ENCODE results near the gene OR10Z1. TPM values are rescaled to one million over a fixed set of nuclear protein-coding genes. Genes with fewer than 3 reads are reported as not detected.

The OR10Z1 gene
- total RNA-seq, 1 experiment from 2014 or later: not detected

DNA sequence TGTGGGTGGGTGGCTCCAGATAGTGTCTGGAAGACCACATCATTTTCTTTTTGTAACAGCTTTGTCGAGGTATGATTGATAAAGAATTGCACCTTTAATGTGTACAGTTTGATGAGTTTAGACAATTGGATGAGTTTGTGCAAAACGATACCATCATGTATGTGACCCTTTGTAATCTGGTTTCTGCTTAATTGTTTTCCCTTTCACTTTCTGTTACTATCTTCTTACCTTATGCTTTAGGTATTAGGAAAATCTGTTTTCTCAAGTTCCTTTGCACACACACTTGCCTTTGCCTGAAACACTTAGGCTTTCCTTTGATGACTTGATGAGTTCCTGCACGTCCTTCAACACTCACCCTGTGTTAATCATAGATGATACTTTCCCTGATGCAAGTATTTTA is 6.8 kb downstream of the OR10Z1 start:
- ChIA-PET POLR2A (no interaction called here), CTCF (no interaction called here)
- DNase-seq (ENCODE audit: low read depth, low spot score): no peak
- in situ Hi-C loops (cut with HindIII; ENCODE audit: low pct_unique_long_range_greater_than_20kb, low sequenced_read_pairs): no loop called here
- ATAC-seq: no peak
- no peaks in the 10 kb centered on the region for H3K4me1 ChIP-seq (ENCODE audit: control insufficient read depth, insufficient read depth, low read length)
- intact Hi-C loops (cut with micrococcal nuclease; ENCODE audit: unreplicated experiment): no loop called here
- H3K27ac ChIP-seq (ENCODE audit: low read length): no peak overlapping the region
- no TSS peak for BruUV-seq (replicated peaks)
- no peaks in the 10 kb centered on the region for H3K27me3 ChIP-seq (ENCODE audit: control insufficient read depth, insufficient read depth, low read length)
- TF ChIP-seq POLR2AphosphoS5 (IDR thresholded peaks at IDR 0.05; ENCODE audit: low read depth, low read length) (no peak), TCF7L2 (IDR thresholded peaks at IDR 0.05; ENCODE audit: low read depth, low read length) (no peak), SIN3A (IDR thresholded peaks at IDR 0.05; ENCODE audit: borderline replicate concordance, insufficient read depth, low read depth, low read length) (no peak)
- TF ChIP-seq, protein P1, sequence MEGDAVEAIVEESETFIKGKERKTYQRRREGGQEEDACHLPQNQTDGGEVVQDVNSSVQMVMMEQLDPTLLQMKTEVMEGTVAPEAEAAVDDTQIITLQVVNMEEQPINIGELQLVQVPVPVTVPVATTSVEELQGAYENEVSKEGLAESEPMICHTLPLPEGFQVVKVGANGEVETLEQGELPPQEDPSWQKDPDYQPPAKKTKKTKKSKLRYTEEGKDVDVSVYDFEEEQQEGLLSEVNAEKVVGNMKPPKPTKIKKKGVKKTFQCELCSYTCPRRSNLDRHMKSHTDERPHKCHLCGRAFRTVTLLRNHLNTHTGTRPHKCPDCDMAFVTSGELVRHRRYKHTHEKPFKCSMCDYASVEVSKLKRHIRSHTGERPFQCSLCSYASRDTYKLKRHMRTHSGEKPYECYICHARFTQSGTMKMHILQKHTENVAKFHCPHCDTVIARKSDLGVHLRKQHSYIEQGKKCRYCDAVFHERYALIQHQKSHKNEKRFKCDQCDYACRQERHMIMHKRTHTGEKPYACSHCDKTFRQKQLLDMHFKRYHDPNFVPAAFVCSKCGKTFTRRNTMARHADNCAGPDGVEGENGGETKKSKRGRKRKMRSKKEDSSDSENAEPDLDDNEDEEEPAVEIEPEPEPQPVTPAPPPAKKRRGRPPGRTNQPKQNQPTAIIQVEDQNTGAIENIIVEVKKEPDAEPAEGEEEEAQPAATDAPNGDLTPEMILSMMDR (IDR thresholded peaks at IDR 0.05): no peak
- TF ChIP-seq, protein P2, sequence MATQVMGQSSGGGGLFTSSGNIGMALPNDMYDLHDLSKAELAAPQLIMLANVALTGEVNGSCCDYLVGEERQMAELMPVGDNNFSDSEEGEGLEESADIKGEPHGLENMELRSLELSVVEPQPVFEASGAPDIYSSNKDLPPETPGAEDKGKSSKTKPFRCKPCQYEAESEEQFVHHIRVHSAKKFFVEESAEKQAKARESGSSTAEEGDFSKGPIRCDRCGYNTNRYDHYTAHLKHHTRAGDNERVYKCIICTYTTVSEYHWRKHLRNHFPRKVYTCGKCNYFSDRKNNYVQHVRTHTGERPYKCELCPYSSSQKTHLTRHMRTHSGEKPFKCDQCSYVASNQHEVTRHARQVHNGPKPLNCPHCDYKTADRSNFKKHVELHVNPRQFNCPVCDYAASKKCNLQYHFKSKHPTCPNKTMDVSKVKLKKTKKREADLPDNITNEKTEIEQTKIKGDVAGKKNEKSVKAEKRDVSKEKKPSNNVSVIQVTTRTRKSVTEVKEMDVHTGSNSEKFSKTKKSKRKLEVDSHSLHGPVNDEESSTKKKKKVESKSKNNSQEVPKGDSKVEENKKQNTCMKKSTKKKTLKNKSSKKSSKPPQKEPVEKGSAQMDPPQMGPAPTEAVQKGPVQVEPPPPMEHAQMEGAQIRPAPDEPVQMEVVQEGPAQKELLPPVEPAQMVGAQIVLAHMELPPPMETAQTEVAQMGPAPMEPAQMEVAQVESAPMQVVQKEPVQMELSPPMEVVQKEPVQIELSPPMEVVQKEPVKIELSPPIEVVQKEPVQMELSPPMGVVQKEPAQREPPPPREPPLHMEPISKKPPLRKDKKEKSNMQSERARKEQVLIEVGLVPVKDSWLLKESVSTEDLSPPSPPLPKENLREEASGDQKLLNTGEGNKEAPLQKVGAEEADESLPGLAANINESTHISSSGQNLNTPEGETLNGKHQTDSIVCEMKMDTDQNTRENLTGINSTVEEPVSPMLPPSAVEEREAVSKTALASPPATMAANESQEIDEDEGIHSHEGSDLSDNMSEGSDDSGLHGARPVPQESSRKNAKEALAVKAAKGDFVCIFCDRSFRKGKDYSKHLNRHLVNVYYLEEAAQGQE (IDR thresholded peaks at IDR 0.05; ENCODE audit: insufficient read depth in 1 of 2, low read depth in 2 of 2, low read length in 1 of 2): no peak
- no peak overlapping the region for H3K4me3 ChIP-seq (ENCODE audit: low read depth in 2 of 2, low read length in 2 of 2)
- no peaks in the 10 kb centered on the region for H3K36me3 ChIP-seq (ENCODE audit: control insufficient read depth, insufficient read depth, low read length)
- no peaks in the 10 kb centered on the region for H3K9me3 ChIP-seq (ENCODE audit: control insufficient read depth, insufficient read depth, low read depth, low read length)

DNA sequence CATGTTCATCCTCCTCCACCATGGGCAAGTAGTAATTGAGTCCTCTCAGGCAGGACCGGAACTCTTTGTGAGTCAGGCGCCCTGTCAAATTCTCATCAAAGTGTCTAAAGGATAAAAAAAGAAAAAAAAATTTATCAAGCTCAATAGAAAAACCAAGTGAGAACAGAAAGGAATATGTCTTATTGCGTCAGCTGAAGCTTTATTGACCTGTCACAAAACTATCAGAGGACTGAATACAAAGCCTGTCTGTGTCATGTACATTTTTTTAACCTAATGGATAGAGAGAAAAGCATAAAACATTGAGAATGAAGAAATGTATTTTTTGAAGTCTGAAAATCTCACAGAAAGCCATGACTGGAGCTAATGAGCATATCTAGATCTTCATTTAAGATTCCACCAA is 8.7 kb downstream of the OR10Z1 start:
- no peak for DNase-seq (ENCODE audit: low read depth, low spot score)
- no peak overlapping the region for H3K4me3 ChIP-seq (ENCODE audit: low read depth in 2 of 2, low read length in 2 of 2)
- intact Hi-C loops (cut with micrococcal nuclease; ENCODE audit: unreplicated experiment) (no loop called here), in situ Hi-C loops (cut with HindIII; ENCODE audit: low pct_unique_long_range_greater_than_20kb, low sequenced_read_pairs) (no loop called here)
- ChIA-PET CTCF (no interaction called here), POLR2A (no interaction called here)
- no peak overlapping the region for H3K27ac ChIP-seq (ENCODE audit: low read length)
- TF ChIP-seq TCF7L2 (IDR thresholded peaks at IDR 0.05; ENCODE audit: low read depth, low read length) (no peak), POLR2AphosphoS5 (IDR thresholded peaks at IDR 0.05; ENCODE audit: low read depth, low read length) (no peak), SIN3A (IDR thresholded peaks at IDR 0.05; ENCODE audit: borderline replicate concordance, insufficient read depth, low read depth, low read length) (no peak)
- TF ChIP-seq, protein P2 (IDR thresholded peaks at IDR 0.05; ENCODE audit: insufficient read depth in 1 of 2, low read depth in 2 of 2, low read length in 1 of 2): no peak
- TF ChIP-seq, protein P1 (IDR thresholded peaks at IDR 0.05): no peak
- ATAC-seq: no peak
- no peaks in the 10 kb centered on the region for H3K27me3 ChIP-seq (ENCODE audit: control insufficient read depth, insufficient read depth, low read length)
- H3K4me1 ChIP-seq (ENCODE audit: control insufficient read depth, insufficient read depth, low read length): no peaks in the 10 kb centered on the region
- no TSS peak for BruUV-seq (replicated peaks)
- H3K36me3 ChIP-seq (ENCODE audit: control insufficient read depth, insufficient read depth, low read length): no peaks in the 10 kb centered on the region
- no peaks in the 10 kb centered on the region for H3K9me3 ChIP-seq (ENCODE audit: control insufficient read depth, insufficient read depth, low read depth, low read length)
